Ishikawa (cell line): ENCODE measurements around the gene CD68.

ENCODE experiments used
- CEBPB ChIP-seq: IDR thresholded peaks from 2 replicates; pipeline ENCODE4 v1.6.1; 2012
- CREB1 ChIP-seq: IDR thresholded peaks from 2 replicates; pipeline ENCODE4 v1.6.1; 2012; ENCODE audit warnings: low read depth
- EGR1 ChIP-seq: IDR thresholded peaks from 2 replicates; pipeline ENCODE4 v1.6.1; 2012
- EP300 ChIP-seq: IDR thresholded peaks from 2 replicates; pipeline ENCODE4 v1.6.1; 2012; ENCODE audit warnings: borderline replicate concordance
- FOXM1 ChIP-seq: IDR thresholded peaks from 2 replicates; pipeline ENCODE4 v1.6.1; 2012; ENCODE audit warnings: low read depth, borderline replicate concordance
- MAX ChIP-seq: IDR thresholded peaks from 2 replicates; pipeline ENCODE4 v1.6.1; 2012
- NFIC ChIP-seq: IDR thresholded peaks from 2 replicates; pipeline ENCODE4 v1.6.1; 2012
- RAD21 ChIP-seq: IDR thresholded peaks from 2 replicates; pipeline ENCODE4 v1.6.1; 2012; ENCODE audit warnings: low read depth
- REST ChIP-seq: IDR thresholded peaks from 2 replicates; pipeline ENCODE4 v1.6.1; 2012; ENCODE audit warnings: low read depth, mild to moderate bottlenecking
- TAF1 ChIP-seq: IDR thresholded peaks from 2 replicates; pipeline ENCODE4 v1.6.1; 2012; ENCODE audit warnings: low read depth, mild to moderate bottlenecking
- TCF12 ChIP-seq: IDR thresholded peaks from 2 replicates; pipeline ENCODE4 v1.6.1; 2012; ENCODE audit warnings: low read depth
- TEAD4 ChIP-seq: IDR thresholded peaks from 2 replicates; pipeline ENCODE4 v1.6.1; 2012
- USF1 ChIP-seq: IDR thresholded peaks from 2 replicates; pipeline ENCODE4 v1.6.1; 2012
- YY1 ChIP-seq: IDR thresholded peaks from 2 replicates; pipeline ENCODE4 v1.6.1; 2012; ENCODE audit warnings: low read depth
- ZBTB7A ChIP-seq: IDR thresholded peaks from 2 replicates; pipeline ENCODE4 v1.6.1; 2012; ENCODE audit warnings: low read depth

The CD68 gene

GRCh38 chr17:7587420-7588151, 8.1 kb downstream of the CD68 start:
- TF ChIP-seq FOXM1 (no peak), YY1 (no peak), EP300 (no peak), CREB1 (no peak), TAF1 (no peak), EGR1 (no peak), CEBPB (no peak), TEAD4 (no peak), NFIC (no peak), ZBTB7A (no peak), USF1 (no peak), TCF12 (no peak), RAD21 (no peak), REST (no peak), MAX (no peak)

DNA sequence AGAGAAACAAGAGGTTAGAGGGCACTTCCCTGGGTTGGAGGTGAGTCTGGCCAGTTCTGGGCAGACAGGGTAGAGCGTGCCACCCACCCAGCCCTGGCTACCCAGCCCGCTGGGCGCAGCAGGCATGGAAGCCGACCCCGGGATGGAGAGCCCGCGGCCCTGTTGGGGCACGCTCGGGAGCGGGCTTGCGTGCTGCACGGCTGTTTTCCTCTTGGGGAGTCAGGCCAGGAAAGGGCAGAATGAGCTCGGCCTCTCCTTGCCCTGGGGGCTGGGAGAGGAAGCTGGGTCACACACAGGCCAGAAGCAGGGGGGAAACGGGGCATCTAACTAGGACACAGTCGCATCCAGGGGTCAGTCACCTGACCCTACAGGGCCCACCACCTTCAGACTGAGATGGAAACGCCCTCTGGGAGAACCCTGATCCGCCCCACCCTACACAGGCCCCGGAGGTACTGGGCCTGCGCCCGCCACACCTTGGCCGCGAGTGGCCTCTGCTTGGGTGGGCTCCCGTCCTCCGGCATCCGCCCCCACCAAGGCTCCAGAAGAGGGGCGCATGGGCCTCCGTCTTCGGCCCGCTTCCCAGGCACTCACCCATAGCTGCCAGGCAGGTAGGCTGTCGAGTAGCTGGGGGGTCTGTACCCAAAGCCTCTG, 9.2 kb downstream of the CD68 start:
- TF ChIP-seq MAX (no peak), EGR1 (no peak), CREB1 (no peak), FOXM1 (no peak), REST (no peak), RAD21 (no peak), TAF1 (no peak), CEBPB (no peak), NFIC (no peak), TEAD4 (no peak), YY1 (no peak), USF1 (no peak), EP300 (no peak), ZBTB7A (no peak), TCF12 (no peak)

- TF ChIP-seq CEBPB, result no peak
- no peak for TF ChIP-seq REST
- TF ChIP-seq CREB1, result no peak
- TF ChIP-seq FOXM1, result no peak
- no peak for TF ChIP-seq TAF1
- no peak for TF ChIP-seq RAD21
- TF ChIP-seq NFIC, result no peak
- TF ChIP-seq YY1, result no peak
- no peak for TF ChIP-seq TCF12
Measured at GRCh38 chr17:7589204-7589868, 9.9 kb downstream of the CD68 start.
